Endothelial cell of umbilical vein (primary cell): Measurements from ENCODE around the gene PLEKHA5.

ENCODE experiments used
- FOS ChIP-seq: IDR thresholded peaks from 2 replicates; pipeline ENCODE4 v1.6.1; 2011; ENCODE audit warnings: mild to moderate bottlenecking, low read length, moderate library complexity, borderline replicate concordance; ENCODE audit not compliant: insufficient read depth
- MAX ChIP-seq: IDR thresholded peaks from 2 replicates; pipeline ENCODE4 v1.6.1; 2011; ENCODE audit not compliant: insufficient read depth, insufficient read length
- POLR2A ChIP-seq: IDR thresholded peaks from 2 replicates; pipeline ENCODE4 v1.6.1; 2012; ENCODE audit warnings: low read depth, mild to moderate bottlenecking, control low read depth, low read length
- POLR2AphosphoS5 ChIP-seq: IDR thresholded peaks from 2 replicates; pipeline ENCODE4 v1.6.1; 2012; ENCODE audit warnings: low read depth, mild to moderate bottlenecking, control low read depth, low read length, moderate library complexity; ENCODE audit not compliant: insufficient read depth
- TF ChIP-seq, protein P1 (sequence below), 2 donors: IDR thresholded peaks; 1 replicate in 1 of 2; 2 replicates in 1 of 2; pipeline ENCODE4 v1.5.1; 2011; ENCODE audit warnings: low read length in 2 of 2, mild to moderate bottlenecking in 2 of 2, moderate library complexity in 2 of 2, control low read depth in 1 of 2, inconsistent platforms in 1 of 2, low read depth in 1 of 2; ENCODE audit not compliant: insufficient read depth in 1 of 2; ENCODE audit errors: extremely low read depth in 1 of 2

DNA sequence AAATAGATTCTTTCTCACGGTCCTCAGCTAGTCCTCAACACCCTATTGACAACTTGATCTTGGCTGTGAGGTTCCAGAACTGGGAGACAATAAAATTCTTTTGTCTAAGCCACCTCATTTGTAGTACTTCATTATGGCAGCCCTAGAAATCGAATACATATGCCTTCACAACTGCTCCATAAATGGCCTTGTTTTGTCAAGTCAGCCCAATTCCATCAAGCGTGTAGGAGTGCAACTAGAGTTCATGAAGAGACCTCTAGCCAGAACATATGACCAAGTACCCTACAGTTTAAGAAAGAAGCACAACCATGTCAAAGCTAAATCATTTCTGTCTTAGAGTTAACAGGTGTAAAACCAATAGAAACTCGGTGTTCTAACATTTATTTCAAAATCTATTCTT is 45.0 kb upstream of the PLEKHA5 start:
- TF ChIP-seq, protein P1, sequence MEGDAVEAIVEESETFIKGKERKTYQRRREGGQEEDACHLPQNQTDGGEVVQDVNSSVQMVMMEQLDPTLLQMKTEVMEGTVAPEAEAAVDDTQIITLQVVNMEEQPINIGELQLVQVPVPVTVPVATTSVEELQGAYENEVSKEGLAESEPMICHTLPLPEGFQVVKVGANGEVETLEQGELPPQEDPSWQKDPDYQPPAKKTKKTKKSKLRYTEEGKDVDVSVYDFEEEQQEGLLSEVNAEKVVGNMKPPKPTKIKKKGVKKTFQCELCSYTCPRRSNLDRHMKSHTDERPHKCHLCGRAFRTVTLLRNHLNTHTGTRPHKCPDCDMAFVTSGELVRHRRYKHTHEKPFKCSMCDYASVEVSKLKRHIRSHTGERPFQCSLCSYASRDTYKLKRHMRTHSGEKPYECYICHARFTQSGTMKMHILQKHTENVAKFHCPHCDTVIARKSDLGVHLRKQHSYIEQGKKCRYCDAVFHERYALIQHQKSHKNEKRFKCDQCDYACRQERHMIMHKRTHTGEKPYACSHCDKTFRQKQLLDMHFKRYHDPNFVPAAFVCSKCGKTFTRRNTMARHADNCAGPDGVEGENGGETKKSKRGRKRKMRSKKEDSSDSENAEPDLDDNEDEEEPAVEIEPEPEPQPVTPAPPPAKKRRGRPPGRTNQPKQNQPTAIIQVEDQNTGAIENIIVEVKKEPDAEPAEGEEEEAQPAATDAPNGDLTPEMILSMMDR (IDR thresholded peaks at IDR 0.05; ENCODE audit: extremely low read depth in 1 of 2, insufficient read depth in 1 of 2, low read depth in 1 of 2, low read length in 2 of 2): no peak
- TF ChIP-seq MAX (no peak), POLR2A (no peak), POLR2AphosphoS5 (no peak), FOS (no peak)
